ENCODE data around the gene UBE2E3.

Gene UBE2E3

GRCh38 chr2:181058378-181059269, 78.2 kb downstream of the UBE2E3 start:
- H3K9ac ChIP-seq (ENCODE audit: insufficient read length): no peak overlapping the region
- no peak for DNase-seq (ENCODE audit: low read depth, low spot score)
- H3K36me3 ChIP-seq (ENCODE audit: insufficient read depth, low read length): peaks cover 23% of the 10 kb centered on the region
- no peak overlapping the region for H3K4me3 ChIP-seq
- TF ChIP-seq FOXP2 (optimal IDR thresholded peaks at IDR 0.05; ENCODE audit: control extremely low read depth, extremely low read length, insufficient read depth) (no peak), EZH2 (IDR thresholded peaks at IDR 0.05) (no peak), POLR2AphosphoS5 (IDR thresholded peaks at IDR 0.05; ENCODE audit: borderline replicate concordance, low read depth, low read length) (no peak)
- H3K9me3 ChIP-seq (ENCODE audit: low read depth, low read length): no peaks in the 10 kb centered on the region
- peak overlapping the region; percentile 21; the same call in 1 of the 2 replicates for H3K27ac ChIP-seq

GRCh38 chr2:181063696-181064095, 83.3 kb downstream of the UBE2E3 start:
- no peaks in the 10 kb centered on the region for H3K9me3 ChIP-seq (ENCODE audit: low read depth, low read length)
- DNase-seq (ENCODE audit: low read depth, low spot score): no peak
- H3K4me3 ChIP-seq: no peak overlapping the region
- H3K36me3 ChIP-seq (ENCODE audit: insufficient read depth, low read length): peaks cover 12% of the 10 kb centered on the region; the same call in 1 of the 2 replicates
- no peak for TF ChIP-seq EZH2 (IDR thresholded peaks at IDR 0.05)
- TF ChIP-seq POLR2AphosphoS5 (IDR thresholded peaks at IDR 0.05; ENCODE audit: borderline replicate concordance, low read depth, low read length): no peak
- TF ChIP-seq FOXP2 (optimal IDR thresholded peaks at IDR 0.05; ENCODE audit: control extremely low read depth, extremely low read length, insufficient read depth): no peak
- H3K9ac ChIP-seq (ENCODE audit: insufficient read length): no peak overlapping the region
- H3K27ac ChIP-seq: no peak overlapping the region

- Histone ChIP-seq H3K4me3 (no peak overlapping the region), H3K9ac (ENCODE audit: insufficient read length) (no peak overlapping the region), H3K9me3 (ENCODE audit: low read depth, low read length) (no peaks in the 10 kb centered on the region), H3K27ac (no peak overlapping the region), H3K36me3 (ENCODE audit: insufficient read depth, low read length) (peaks cover 12% of the 10 kb centered on the region; the same call in 1 of the 2 replicates)
- DNase-seq (ENCODE audit: low read depth, low spot score): no peak
- TF ChIP-seq FOXP2 (optimal IDR thresholded peaks at IDR 0.05; ENCODE audit: control extremely low read depth, extremely low read length, insufficient read depth): no peak
- no peak for TF ChIP-seq POLR2AphosphoS5 (IDR thresholded peaks at IDR 0.05; ENCODE audit: borderline replicate concordance, low read depth, low read length)
- TF ChIP-seq EZH2 (IDR thresholded peaks at IDR 0.05): no peak
Observed at GRCh38 chr2:181065458-181065857, 85.1 kb downstream of the UBE2E3 start.

- Histone ChIP-seq H3K27ac (no peak overlapping the region), H3K9me3 (ENCODE audit: low read depth, low read length) (no peaks in the 10 kb centered on the region), H3K4me3 (no peak overlapping the region), H3K36me3 (ENCODE audit: insufficient read depth, low read length) (peaks cover 12% of the 10 kb centered on the region; the same call in 1 of the 2 replicates), H3K9ac (ENCODE audit: insufficient read length) (no peak overlapping the region)
- DNase-seq (ENCODE audit: low read depth, low spot score): no peak
- no peak for TF ChIP-seq EZH2 (IDR thresholded peaks at IDR 0.05)
- no peak for TF ChIP-seq FOXP2 (optimal IDR thresholded peaks at IDR 0.05; ENCODE audit: control extremely low read depth, extremely low read length, insufficient read depth)
- no peak for TF ChIP-seq POLR2AphosphoS5 (IDR thresholded peaks at IDR 0.05; ENCODE audit: borderline replicate concordance, low read depth, low read length)
Observed at GRCh38 chr2:181066333-181066732, 85.9 kb downstream of the UBE2E3 start.

- Histone ChIP-seq H3K9ac (ENCODE audit: insufficient read length) (no peak overlapping the region), H3K36me3 (ENCODE audit: insufficient read depth, low read length) (0 out of 2 replicates have a peak, but pooled peaks cover 3% of the 10 kb centered on the region), H3K4me3 (no peak overlapping the region), H3K9me3 (ENCODE audit: low read depth, low read length) (no peaks in the 10 kb centered on the region), H3K27ac (no peak overlapping the region)
- TF ChIP-seq FOXP2 (optimal IDR thresholded peaks at IDR 0.05; ENCODE audit: control extremely low read depth, extremely low read length, insufficient read depth): no peak
- no peak for TF ChIP-seq POLR2AphosphoS5 (IDR thresholded peaks at IDR 0.05; ENCODE audit: borderline replicate concordance, low read depth, low read length)
- TF ChIP-seq EZH2 (IDR thresholded peaks at IDR 0.05): no peak
- DNase-seq (ENCODE audit: low read depth, low spot score): no peak
Observed at GRCh38 chr2:181070119-181070835, 89.9 kb downstream of the UBE2E3 start.

- Histone ChIP-seq H3K9ac (ENCODE audit: insufficient read length) (no peak overlapping the region), H3K27ac (no peak overlapping the region), H3K9me3 (ENCODE audit: low read depth, low read length) (no peaks in the 10 kb centered on the region), H3K36me3 (ENCODE audit: insufficient read depth, low read length) (0 out of 2 replicates have a peak, but pooled peaks cover 3% of the 10 kb centered on the region), H3K4me3 (no peak overlapping the region)
- TF ChIP-seq POLR2AphosphoS5 (IDR thresholded peaks at IDR 0.05; ENCODE audit: borderline replicate concordance, low read depth, low read length) (no peak), FOXP2 (optimal IDR thresholded peaks at IDR 0.05; ENCODE audit: control extremely low read depth, extremely low read length, insufficient read depth) (no peak), EZH2 (IDR thresholded peaks at IDR 0.05) (no peak)
- DNase-seq (ENCODE audit: low read depth, low spot score): no peak
Observed at GRCh38 chr2:181070836-181071200, 90.4 kb downstream of the UBE2E3 start.

- no peak for TF ChIP-seq POLR2AphosphoS5 (IDR thresholded peaks at IDR 0.05; ENCODE audit: borderline replicate concordance, low read depth, low read length)
- TF ChIP-seq FOXP2 (optimal IDR thresholded peaks at IDR 0.05; ENCODE audit: control extremely low read depth, extremely low read length, insufficient read depth): no peak
- TF ChIP-seq EZH2 (IDR thresholded peaks at IDR 0.05): no peak
- H3K27ac ChIP-seq: no peak overlapping the region
- H3K9me3 ChIP-seq (ENCODE audit: low read depth, low read length): no peaks in the 10 kb centered on the region
- DNase-seq (ENCODE audit: low read depth, low spot score): no peak
- H3K4me3 ChIP-seq: no peak overlapping the region
- H3K9ac ChIP-seq (ENCODE audit: insufficient read length): no peak overlapping the region
- H3K36me3 ChIP-seq (ENCODE audit: insufficient read depth, low read length): 0 out of 2 replicates have a peak, but pooled peaks cover 3% of the 10 kb centered on the region
Observed at GRCh38 chr2:181072486-181073235, 92.3 kb downstream of the UBE2E3 start.
